Measurements from ENCODE around the gene CRELD2. TPM values are rescaled to one million over a fixed set of nuclear protein-coding genes. Genes with fewer than 3 reads are reported as not detected.

Gene CRELD2
- total and polyA plus RNA-seq, 2 of the 4 experiments (the other 2 are of a cell fraction): 36.2 to 70.7 TPM

DNA sequence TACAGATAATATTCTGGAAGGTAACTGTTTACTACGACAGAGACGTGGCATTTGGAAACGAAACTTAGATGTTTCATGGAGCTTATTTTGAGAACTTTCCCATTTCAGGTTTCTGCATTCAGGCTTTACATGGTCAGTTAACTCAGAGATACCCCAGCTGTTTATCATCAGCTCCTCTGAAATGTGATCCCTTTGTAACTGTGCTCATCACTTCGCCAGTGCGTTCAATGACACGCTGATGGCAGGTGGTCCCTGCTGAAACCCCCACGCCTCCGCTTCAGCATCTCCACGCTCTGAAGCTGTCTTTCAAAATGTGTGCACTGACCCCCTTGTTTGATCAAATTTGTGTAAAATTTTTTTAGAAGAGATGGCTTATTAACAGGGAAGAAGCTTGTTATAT, 30.7 kb upstream of the CRELD2 start:
- Histone ChIP-seq H3K4me2 (ENCODE audit: low read depth, low read length) (no peak overlapping the region), H2AK9ac (replicated peaks; ENCODE audit: low read depth, low read length, poor library complexity) (no peak overlapping the region), H3K79me1 (ENCODE audit: low read depth in 1 of 2, low read length in 2 of 2) (peaks cover 39 to 77% of the 10 kb centered on the region in 2 experiments), H2BK120ac (ENCODE audit: low read depth, low read length) (no peak overlapping the region), H2BK15ac (ENCODE audit: low read depth, low read length) (no peak overlapping the region), H2AK5ac (ENCODE audit: low read depth, low read length) (no peak overlapping the region), H4K5ac (ENCODE audit: low read depth, low read length) (no peak overlapping the region), H3K27ac (ENCODE audit: insufficient read depth, low read length) (no peak overlapping the region), H3K36me3 (ENCODE audit: control insufficient read depth, insufficient read depth, low read length) (peaks cover 54% of the 10 kb centered on the region), H4K91ac (ENCODE audit: insufficient read depth, low read depth, low read length) (no peak overlapping the region), H4K20me1 (ENCODE audit: insufficient read depth, low read length) (peaks cover 23% of the 10 kb centered on the region), H2BK20ac (ENCODE audit: low read depth, low read length) (no peak overlapping the region), H3K4me1 (ENCODE audit: control insufficient read depth, insufficient read depth, low read length) (0 out of 2 replicates have a peak, but pooled peaks cover under 1% of the 10 kb centered on the region), H3K9ac (ENCODE audit: low read depth, low read length) (no peak overlapping the region), H3K18ac (ENCODE audit: low read depth, low read length) (no peak overlapping the region), H3K4ac (ENCODE audit: low read depth, low read length) (no peak overlapping the region), H3K27me3 (ENCODE audit: control insufficient read depth, insufficient read depth, low read length) (no peaks in the 10 kb centered on the region), H2BK5ac (ENCODE audit: low read depth, low read length, poor library complexity, severe bottlenecking) (no peak overlapping the region), H3K23ac (ENCODE audit: low read depth, low read length) (no peak overlapping the region), H2AFZ (replicated peaks; ENCODE audit: low read length, poor library complexity) (no peak overlapping the region), H3K56ac (ENCODE audit: extremely low read depth, insufficient read depth, low read length) (no peak overlapping the region), H3K14ac (replicated peaks; ENCODE audit: low read depth, low read length) (no peak overlapping the region), H3K9me1 (ENCODE audit: insufficient read depth, low read length) (peaks cover 5% of the 10 kb centered on the region; the same call in 1 of the 2 replicates), H3K9me3 (ENCODE audit: control insufficient read depth, insufficient read depth, low read length) (peaks cover 9% of the 10 kb centered on the region), H3K4me3 (ENCODE audit: insufficient read depth, low read depth, low read length) (no peak overlapping the region), H4K8ac (ENCODE audit: low read depth in 2 of 2, low read length in 2 of 2) (no peak overlapping the region)
- intact Hi-C loops (cut with micrococcal nuclease) (no loop called here), dilution Hi-C loops (cut with HindIII; ENCODE audit: low sequenced_read_pairs, unreplicated experiment) (no loop called here), in situ Hi-C loops (cut with MboI; ENCODE audit: low sequenced_read_pairs) (no loop called here)
- BruUV-seq (replicated peaks): TSS peak; percentile 9
- CTCF ChIA-PET: no interaction called here
- WGBS, 2 experiments (ENCODE audit: extremely low coverage in 2 of 2, insufficient read length in 1 of 2): 85% methylated on average over 4 of the region's 9 CpGs; no CpG with 5 or more reads in 1 of the 2 experiments
- DNase-seq: no peak
- no peak for ATAC-seq (ENCODE audit: low read depth)
- POLR2A ChIA-PET (ENCODE audit: unreplicated experiment): no interaction called here
- no peak for TF ChIP-seq RAD21 (IDR thresholded peaks at IDR 0.05; ENCODE audit: low read length)
- no peak for TF ChIP-seq SMC3 (IDR thresholded peaks at IDR 0.05; ENCODE audit: low read depth, low read length)
- no peak for TF ChIP-seq MXI1 (IDR thresholded peaks at IDR 0.05; ENCODE audit: borderline replicate concordance, low read depth, low read length)
- TF ChIP-seq MAFK (IDR thresholded peaks at IDR 0.05; ENCODE audit: low read depth, low read length): no peak
- TF ChIP-seq RCOR1 (IDR thresholded peaks at IDR 0.05; ENCODE audit: insufficient replicate concordance, low read length): no peak
- TF ChIP-seq RFX5 (IDR thresholded peaks at IDR 0.05; ENCODE audit: low read depth, low read length): no peak
- no peak for TF ChIP-seq FOS (IDR thresholded peaks at IDR 0.05; ENCODE audit: low read depth, low read length)
- TF ChIP-seq BHLHE40 (IDR thresholded peaks at IDR 0.05; ENCODE audit: low read depth, low read length): no peak
- no peak for TF ChIP-seq POLR2A (IDR thresholded peaks at IDR 0.05; ENCODE audit: low read depth, low read length)
- no peak for TF ChIP-seq CEBPB (IDR thresholded peaks at IDR 0.05; ENCODE audit: low read depth, low read length)
- TF ChIP-seq, protein P1, sequence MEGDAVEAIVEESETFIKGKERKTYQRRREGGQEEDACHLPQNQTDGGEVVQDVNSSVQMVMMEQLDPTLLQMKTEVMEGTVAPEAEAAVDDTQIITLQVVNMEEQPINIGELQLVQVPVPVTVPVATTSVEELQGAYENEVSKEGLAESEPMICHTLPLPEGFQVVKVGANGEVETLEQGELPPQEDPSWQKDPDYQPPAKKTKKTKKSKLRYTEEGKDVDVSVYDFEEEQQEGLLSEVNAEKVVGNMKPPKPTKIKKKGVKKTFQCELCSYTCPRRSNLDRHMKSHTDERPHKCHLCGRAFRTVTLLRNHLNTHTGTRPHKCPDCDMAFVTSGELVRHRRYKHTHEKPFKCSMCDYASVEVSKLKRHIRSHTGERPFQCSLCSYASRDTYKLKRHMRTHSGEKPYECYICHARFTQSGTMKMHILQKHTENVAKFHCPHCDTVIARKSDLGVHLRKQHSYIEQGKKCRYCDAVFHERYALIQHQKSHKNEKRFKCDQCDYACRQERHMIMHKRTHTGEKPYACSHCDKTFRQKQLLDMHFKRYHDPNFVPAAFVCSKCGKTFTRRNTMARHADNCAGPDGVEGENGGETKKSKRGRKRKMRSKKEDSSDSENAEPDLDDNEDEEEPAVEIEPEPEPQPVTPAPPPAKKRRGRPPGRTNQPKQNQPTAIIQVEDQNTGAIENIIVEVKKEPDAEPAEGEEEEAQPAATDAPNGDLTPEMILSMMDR (conservative IDR thresholded peaks at IDR 0.05; ENCODE audit: low read depth, low read length): no peak

Measured in IMR-90 (cell line).